H9 (cell line): ENCODE measurements around the gene C11orf86. TPM values are rescaled to one million over a fixed set of nuclear protein-coding genes. Genes with fewer than 3 reads are reported as not detected.

Source experiments
- DNase-seq: peaks from one replicate; pipeline ENCODE4 v3.0.0-alpha.2; 2017
- H2AFZ ChIP-seq: one replicate; pipeline ENCODE4 v1.6.1; 2013; ENCODE audit warnings: mild to moderate bottlenecking, low read length, control low read depth, moderate library complexity
- H2AK5ac ChIP-seq: 2 replicates; pipeline ENCODE4 v1.6.1; 2013; ENCODE audit warnings: low read length, control low read depth, mixed read lengths; ENCODE audit not compliant: insufficient read length
- H2BK120ac ChIP-seq: one replicate; pipeline ENCODE4 v1.6.1; 2013; ENCODE audit warnings: low read depth, mild to moderate bottlenecking, low read length, control low read depth, inconsistent platforms; ENCODE audit not compliant: poor library complexity, severe bottlenecking
- H2BK12ac ChIP-seq: 2 replicates; pipeline ENCODE4 v1.6.1; 2013; ENCODE audit warnings: low read length, control low read depth, mixed read lengths, low read depth; ENCODE audit not compliant: insufficient read length
- H2BK15ac ChIP-seq: 2 replicates; pipeline ENCODE4 v1.6.1; 2013; ENCODE audit warnings: low read depth, low read length, control low read depth
- H2BK20ac ChIP-seq: one replicate; pipeline ENCODE4 v1.6.1; 2013; ENCODE audit warnings: low read depth, mild to moderate bottlenecking, low read length, control low read depth, inconsistent platforms; ENCODE audit not compliant: poor library complexity, severe bottlenecking
- H2BK5ac ChIP-seq: 2 replicates; pipeline ENCODE4 v1.6.1; 2013; ENCODE audit warnings: low read length, control low read depth, mixed read lengths; ENCODE audit not compliant: insufficient read length
- H3K14ac ChIP-seq: 2 replicates; pipeline ENCODE4 v1.6.1; 2013; ENCODE audit warnings: low read length, control low read depth; ENCODE audit not compliant: insufficient read depth
- H3K18ac ChIP-seq: 2 replicates; pipeline ENCODE4 v1.6.1; 2013; ENCODE audit warnings: low read depth, mild to moderate bottlenecking, mixed read lengths, low read length, control low read depth; ENCODE audit not compliant: insufficient read length
- H3K23ac ChIP-seq: 2 replicates; pipeline ENCODE4 v1.6.1; 2013; ENCODE audit warnings: low read length, control low read depth, mixed read lengths, low read depth; ENCODE audit not compliant: insufficient read length
- H3K23me2 ChIP-seq: 2 replicates; pipeline ENCODE4 v1.6.1; 2013; ENCODE audit warnings: low read depth, mild to moderate bottlenecking, mixed read lengths, low read length, control low read depth; ENCODE audit not compliant: insufficient read length, poor library complexity, severe bottlenecking
- H3K27ac ChIP-seq: 2 replicates; pipeline ENCODE4 v1.5.1; 2013; ENCODE audit warnings: low read length, control low read depth, mixed read lengths, low read depth; ENCODE audit not compliant: insufficient read length
- H3K27me3 ChIP-seq: 2 replicates; pipeline ENCODE4 v1.6.1; 2013; ENCODE audit warnings: low read length, control low read depth, inconsistent platforms; ENCODE audit not compliant: insufficient read depth
- H3K4ac ChIP-seq: 2 replicates; pipeline ENCODE4 v1.6.1; 2013; ENCODE audit warnings: low read depth, mild to moderate bottlenecking, control low read depth, inconsistent platforms, low read length, moderate library complexity
- H3K4me1 ChIP-seq: 2 replicates; pipeline ENCODE4 v1.6.1; 2013; ENCODE audit warnings: low read length, control low read depth, inconsistent platforms; ENCODE audit not compliant: insufficient read depth
- H3K4me2 ChIP-seq: 2 replicates; pipeline ENCODE4 v1.6.1; 2013; ENCODE audit warnings: low read length, control low read depth, mixed read lengths; ENCODE audit not compliant: insufficient read length, insufficient read depth
- H3K56ac ChIP-seq: 2 replicates; pipeline ENCODE4 v1.6.1; 2013; ENCODE audit warnings: low read depth, mild to moderate bottlenecking, mixed read lengths, low read length, control low read depth; ENCODE audit not compliant: insufficient read length
- H3K79me1 ChIP-seq: 2 replicates; pipeline ENCODE4 v1.6.1; 2013; ENCODE audit warnings: low read depth, mild to moderate bottlenecking, moderate library complexity, low read length, control low read depth, inconsistent platforms; ENCODE audit not compliant: insufficient read depth, poor library complexity, severe bottlenecking
- H3K79me2 ChIP-seq: 2 replicates; pipeline ENCODE4 v1.6.1; 2013; ENCODE audit warnings: low read length, control low read depth, inconsistent platforms; ENCODE audit not compliant: insufficient read depth
- H3K9ac ChIP-seq: 2 replicates; pipeline ENCODE4 v1.6.1; 2013; ENCODE audit warnings: low read length, control low read depth, mixed read lengths; ENCODE audit not compliant: insufficient read length; ENCODE audit errors: extremely low read depth
- H3K9me3 ChIP-seq: one replicate; pipeline ENCODE4 v1.6.1; 2013; ENCODE audit warnings: low read depth, low read length, inconsistent platforms; ENCODE audit not compliant: control insufficient read depth
- H3T11ph ChIP-seq: one replicate; pipeline ENCODE4 v1.6.1; 2013; ENCODE audit warnings: mild to moderate bottlenecking, low read length, control low read depth, inconsistent platforms
- H4K20me1 ChIP-seq: one replicate; pipeline ENCODE4 v1.6.1; 2013; ENCODE audit not compliant: control insufficient read depth, insufficient read length, insufficient read depth
- H4K5ac ChIP-seq: 2 replicates; pipeline ENCODE4 v1.6.1; 2013; ENCODE audit warnings: low read depth, mild to moderate bottlenecking, mixed read lengths, low read length, control low read depth; ENCODE audit not compliant: insufficient read length
- H4K8ac ChIP-seq: replicated peaks from 2 replicates; pipeline ENCODE4 v1.6.1; 2013; ENCODE audit warnings: low read length, control low read depth, mixed read lengths, low read depth; ENCODE audit not compliant: insufficient read length
- H4K91ac ChIP-seq: 2 replicates; pipeline ENCODE4 v1.6.1; 2013; ENCODE audit warnings: low read depth, mild to moderate bottlenecking, moderate library complexity, mixed read lengths, low read length, control low read depth; ENCODE audit not compliant: insufficient read length
- H3K27ac Mint-ChIP-seq, 3 experiments: 2 replicates in 2 of 3; 3 replicates in 1 of 3; pipeline ENCODE4 v1.8.0; 2020 to 2021; ENCODE audit warnings: mixed read lengths in 3 of 3, mild to moderate bottlenecking in 1 of 3, moderate library complexity in 1 of 3
- H3K27me3 Mint-ChIP-seq: 2 replicates; pipeline ENCODE4 v1.8.0; 2021; ENCODE audit warnings: low read depth, mild to moderate bottlenecking, moderate library complexity, mixed read lengths
- H3K36me3 Mint-ChIP-seq, 3 experiments: 2 replicates in 2 of 3; 3 replicates in 1 of 3; pipeline ENCODE4 v1.8.0; 2020 to 2021; ENCODE audit warnings: low read depth in 3 of 3, mixed read lengths in 3 of 3; ENCODE audit not compliant: insufficient read depth in 1 of 3
- H3K4me1 Mint-ChIP-seq, 2 experiments: 2 replicates each; pipeline ENCODE4 v1.8.0; 2020; ENCODE audit warnings: mixed read lengths in 2 of 2
- H3K4me3 Mint-ChIP-seq, 2 experiments: 2 replicates in 1 of 2; 3 replicates in 1 of 2; pipeline ENCODE4 v1.8.0; 2020 to 2021; ENCODE audit warnings: mild to moderate bottlenecking in 2 of 2, mixed read lengths in 2 of 2, moderate library complexity in 1 of 2
- H3K9me3 Mint-ChIP-seq, 2 experiments: 2 replicates in 1 of 2; 3 replicates in 1 of 2; pipeline ENCODE4 v1.8.0; 2020; ENCODE audit warnings: mild to moderate bottlenecking in 2 of 2, mixed read lengths in 2 of 2, moderate library complexity in 1 of 2
- WGBS: extraction: QIAGEN DNeasy Blood & Tissue Kit; methylation state at CpG from one replicate; pipeline ENCODE4 v1.1.7; 2013; ENCODE audit warnings: missing lambda C conversion rate, low lambda C conversion rate, mixed read lengths; ENCODE audit not compliant: insufficient read length; ENCODE audit errors: extremely low coverage; 5-methylcytosine and 5-hydroxymethylcytosine counted together
- total RNA-seq: library from RNA; stranded (reverse); gene quantifications from 2 replicates; pipeline ENCODE4 v1.2.1, GENCODE V29; 2021
- TF ChIP-seq, protein P1 (sequence below): fragments of 200-600 bp; sonication (generic); conservative IDR thresholded peaks from 3 replicates; pipeline ENCODE4 v1.8.0; 2021; ENCODE audit warnings: antibody characterized with exemption, mild to moderate bottlenecking

Gene C11orf86
- total RNA-seq, 1 experiment from 2014 or later: not detected

DNA sequence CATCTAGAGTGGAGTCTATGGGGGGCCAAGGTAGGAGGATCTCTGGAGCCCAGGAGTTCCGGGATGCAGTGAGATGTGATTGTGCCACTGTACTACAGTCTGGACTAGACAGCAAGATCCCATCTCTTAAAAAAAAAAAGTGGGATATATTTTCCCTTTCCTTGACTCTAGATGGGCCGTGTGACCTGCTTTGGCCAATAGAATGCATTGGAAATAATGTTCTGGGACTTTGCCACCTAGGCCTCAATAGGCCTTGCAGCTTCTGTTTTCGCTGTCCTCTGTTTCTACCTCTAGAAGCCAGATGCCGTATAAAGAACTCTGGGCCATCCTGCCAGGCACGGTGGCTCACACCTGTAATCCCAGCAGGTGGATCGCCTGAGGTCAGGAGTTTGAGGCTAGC lies 3.6 kb downstream of the C11orf86 start:
- WGBS: no CpG with 5 or more reads among the region's 6 CpGs
- Histone ChIP-seq H4K5ac (no peak overlapping the region), H2BK5ac (no peak overlapping the region), H3K9ac (no peak overlapping the region), H3K27ac (no peak overlapping the region), H3K79me1 (no peaks in the 10 kb centered on the region), H3K18ac (no peak overlapping the region), H3K23me2 (no peaks in the 10 kb centered on the region), H4K8ac (no peak overlapping the region), H2BK15ac (no peak overlapping the region), H2BK120ac (no peak overlapping the region), H2AK5ac (no peak overlapping the region), H3K14ac (no peak overlapping the region), H2BK20ac (no peak overlapping the region), H2BK12ac (no peak overlapping the region), H4K91ac (no peak overlapping the region), H3K4me1 (no peaks in the 10 kb centered on the region), H3K56ac (no peak overlapping the region), H2AFZ (no peak overlapping the region), H3T11ph (no peak overlapping the region), H3K4me2 (no peak overlapping the region), H3K23ac (no peak overlapping the region), H3K4ac (no peak overlapping the region), H3K79me2 (no peaks in the 10 kb centered on the region), H3K9me3 (no peaks in the 10 kb centered on the region), H3K27me3 (no peaks in the 10 kb centered on the region), H4K20me1 (no peaks in the 10 kb centered on the region)
- Mint-ChIP-seq H3K4me1 (peaks cover 4 to 15% of the 10 kb centered on the region in 2 experiments), H3K27ac (no peak overlapping the region), H3K36me3 (peaks cover 2 to 4% (median 2%) of the 10 kb centered on the region in 3 experiments; a peak in 5 of 7 replicates), H3K27me3 (peaks cover 11% of the 10 kb centered on the region), H3K4me3 (no peak overlapping the region), H3K9me3 (peaks cover 7 to 12% of the 10 kb centered on the region in 2 experiments)
- TF ChIP-seq, protein P1, sequence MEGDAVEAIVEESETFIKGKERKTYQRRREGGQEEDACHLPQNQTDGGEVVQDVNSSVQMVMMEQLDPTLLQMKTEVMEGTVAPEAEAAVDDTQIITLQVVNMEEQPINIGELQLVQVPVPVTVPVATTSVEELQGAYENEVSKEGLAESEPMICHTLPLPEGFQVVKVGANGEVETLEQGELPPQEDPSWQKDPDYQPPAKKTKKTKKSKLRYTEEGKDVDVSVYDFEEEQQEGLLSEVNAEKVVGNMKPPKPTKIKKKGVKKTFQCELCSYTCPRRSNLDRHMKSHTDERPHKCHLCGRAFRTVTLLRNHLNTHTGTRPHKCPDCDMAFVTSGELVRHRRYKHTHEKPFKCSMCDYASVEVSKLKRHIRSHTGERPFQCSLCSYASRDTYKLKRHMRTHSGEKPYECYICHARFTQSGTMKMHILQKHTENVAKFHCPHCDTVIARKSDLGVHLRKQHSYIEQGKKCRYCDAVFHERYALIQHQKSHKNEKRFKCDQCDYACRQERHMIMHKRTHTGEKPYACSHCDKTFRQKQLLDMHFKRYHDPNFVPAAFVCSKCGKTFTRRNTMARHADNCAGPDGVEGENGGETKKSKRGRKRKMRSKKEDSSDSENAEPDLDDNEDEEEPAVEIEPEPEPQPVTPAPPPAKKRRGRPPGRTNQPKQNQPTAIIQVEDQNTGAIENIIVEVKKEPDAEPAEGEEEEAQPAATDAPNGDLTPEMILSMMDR: no peak
- no peak for DNase-seq
